ENCODE measurements around the gene ID4. TPM values are rescaled to one million over a fixed set of nuclear protein-coding genes. Genes with fewer than 3 reads are reported as not detected.

The ID4 gene
- total and polyA plus RNA-seq, 2 donors (not counting 3 experiments of a cell fraction or from before 2014, with no cell fraction given): not detected

GRCh38 chr6:19857139-19857538 lies 20.0 kb downstream of the ID4 start:
- no peaks in the 10 kb centered on the region for H3K9me1 ChIP-seq (replicated peaks; ENCODE audit: control insufficient read depth, extremely low read depth, insufficient read depth, low read length)
- POLR2A ChIA-PET: no interaction called here
- no peak overlapping the region for H3K27ac ChIP-seq (ENCODE audit: insufficient read depth, low read depth, low read length)
- H3K4me2 ChIP-seq (ENCODE audit: insufficient read depth, low read length): no peak overlapping the region
- DNase-seq (ENCODE audit: low read depth, low spot score) (no peak), FAIRE-seq (no peak)
- no peaks in the 10 kb centered on the region for H4K20me1 ChIP-seq (replicated peaks; ENCODE audit: control insufficient read depth, extremely low read depth, insufficient read depth, low read length)
- H3K9me3 ChIP-seq (replicated peaks; ENCODE audit: control insufficient read depth, insufficient read depth, low read length): no peaks in the 10 kb centered on the region
- no peaks in the 10 kb centered on the region for H3K79me2 ChIP-seq (ENCODE audit: control insufficient read depth, insufficient read depth, low read length)
- no peak overlapping the region for H3K4me3 ChIP-seq (replicated peaks in 1 of 3; ENCODE audit: insufficient read depth in 1 of 3, low read depth in 1 of 3, low read length in 3 of 3)
- TF ChIP-seq FOS (IDR thresholded peaks at IDR 0.05; ENCODE audit: borderline replicate concordance, insufficient read depth, low read length) (no peak), EZH2 (IDR thresholded peaks at IDR 0.05; ENCODE audit: borderline replicate concordance, low read depth, low read length, severe bottlenecking) (no peak), CTCF (IDR thresholded peaks at IDR 0.05; ENCODE audit: extremely low read depth in 1 of 2, insufficient read depth in 1 of 2, low read depth in 1 of 2, low read length in 2 of 2) (no peak), JUN (IDR thresholded peaks at IDR 0.05; ENCODE audit: borderline replicate concordance, insufficient read depth, insufficient read length, low read depth) (no peak), MYC (IDR thresholded peaks at IDR 0.05; ENCODE audit: low read depth, low read length) (no peak), POLR2A (IDR thresholded peaks at IDR 0.05; ENCODE audit: low read depth, low read length) (no peak), GATA2 (IDR thresholded peaks at IDR 0.05; ENCODE audit: insufficient read depth, insufficient read length, low read depth, low read length) (no peak), POLR2AphosphoS5 (IDR thresholded peaks at IDR 0.05; ENCODE audit: insufficient read depth, low read depth, low read length) (no peak), MAX (IDR thresholded peaks at IDR 0.05; ENCODE audit: insufficient read depth, insufficient read length) (no peak)
- no peak overlapping the region for H3K9ac ChIP-seq (replicated peaks; ENCODE audit: extremely low read depth, insufficient read depth, low read length)
- H3K27me3 ChIP-seq (ENCODE audit: control insufficient read depth in 2 of 2, insufficient read depth in 2 of 2, low read length in 2 of 2): no peaks in the 10 kb centered on the region
- no peaks in the 10 kb centered on the region for H3K36me3 ChIP-seq (ENCODE audit: control insufficient read depth in 2 of 2, extremely low read depth in 1 of 2, insufficient read depth in 2 of 2, low read length in 2 of 2)
- CTCF ChIA-PET: no interaction called here
- dilution Hi-C loops (cut with MboI; ENCODE audit: extremely low pct_ligation_motif_present, low sequenced_read_pairs): no loop called here
- no peak overlapping the region for H2AFZ ChIP-seq (ENCODE audit: low read depth, low read length)
- no peaks in the 10 kb centered on the region for H3K4me1 ChIP-seq (ENCODE audit: control insufficient read depth, extremely low read depth, insufficient read depth, low read length)
- intact Hi-C loops (cut with micrococcal nuclease): no loop called here
- no TSS peak for BruUV-seq (replicated peaks)

Data from endothelial cell of umbilical vein (primary cell).